ENCODE results near the gene DCST2. TPM values are rescaled to one million over a fixed set of nuclear protein-coding genes. Genes with fewer than 3 reads are reported as not detected.

The DCST2 gene
- total RNA-seq, 1 experiment from 2014 or later: 0.31 TPM

DNA sequence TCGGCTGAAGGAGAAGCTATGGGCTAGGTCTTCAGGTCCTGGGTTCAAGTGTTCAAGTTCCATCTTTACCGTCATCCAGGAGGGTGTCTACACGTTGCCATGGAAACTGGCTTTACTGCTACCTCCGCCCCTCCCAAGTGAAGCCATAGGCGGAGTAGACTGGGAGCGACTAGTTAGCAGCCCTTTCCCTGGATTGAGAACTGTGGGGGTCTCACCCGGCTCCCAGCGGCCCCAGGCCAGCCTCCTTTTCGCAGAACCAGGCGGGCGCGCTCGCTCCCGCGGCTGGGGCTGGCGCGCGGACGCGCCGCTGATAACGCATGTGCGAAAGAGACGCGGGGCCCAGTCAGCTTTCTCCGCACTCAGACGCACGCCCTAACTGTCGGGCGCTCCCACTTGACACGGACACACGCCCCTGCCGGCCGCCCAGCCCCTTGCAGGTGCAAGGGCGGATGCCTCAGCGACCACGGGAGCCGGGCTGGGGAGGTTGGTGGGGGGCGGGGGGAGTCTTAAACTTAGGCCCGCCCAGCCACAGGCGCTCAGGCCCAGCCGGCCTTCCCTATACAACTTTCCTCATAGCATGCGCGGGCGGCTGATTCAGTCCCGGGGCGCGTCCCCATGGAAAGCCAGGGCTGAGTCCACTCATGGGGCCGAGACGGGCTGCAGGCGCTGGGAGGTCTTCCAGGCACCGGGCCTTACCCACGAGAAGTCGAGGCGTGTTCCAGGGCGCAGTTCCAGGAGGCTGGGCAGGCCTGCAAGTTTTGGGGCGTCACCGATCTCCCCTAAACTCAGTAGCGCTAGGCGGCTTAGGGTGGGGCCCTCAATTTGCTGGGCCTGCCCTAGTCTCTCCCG lies 37.4 kb upstream of the DCST2 start:
- DNase-seq (ENCODE audit: low spot score): peak; percentile 75
- in situ Hi-C loops (cut with HindIII; ENCODE audit: low sequenced_read_pairs): no loop called here

DNA sequence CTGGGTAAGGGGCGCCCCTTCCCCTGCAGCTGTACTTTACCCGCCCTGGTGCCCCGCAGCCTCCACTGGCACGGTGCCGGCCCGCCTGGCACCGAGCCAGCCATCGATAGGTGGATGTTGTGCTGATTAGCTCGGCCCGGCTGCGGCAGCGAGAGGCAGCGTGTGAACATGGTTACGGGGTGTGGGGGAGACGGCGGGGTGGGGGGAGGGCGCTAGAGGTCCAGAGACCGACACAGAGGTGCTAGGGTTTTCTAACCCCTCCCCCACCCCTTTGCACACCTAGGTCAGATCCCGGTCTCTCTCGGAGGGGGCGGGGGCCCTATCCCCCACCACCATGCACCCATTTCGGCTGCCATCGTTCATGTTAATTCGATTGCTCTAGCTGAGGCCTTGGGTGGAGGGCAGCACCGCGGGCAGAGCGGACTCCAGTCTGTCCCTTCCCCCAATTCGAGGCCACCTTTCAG lies 36.6 kb upstream of the DCST2 start:
- DNase-seq (ENCODE audit: low spot score): no peak

DNA sequence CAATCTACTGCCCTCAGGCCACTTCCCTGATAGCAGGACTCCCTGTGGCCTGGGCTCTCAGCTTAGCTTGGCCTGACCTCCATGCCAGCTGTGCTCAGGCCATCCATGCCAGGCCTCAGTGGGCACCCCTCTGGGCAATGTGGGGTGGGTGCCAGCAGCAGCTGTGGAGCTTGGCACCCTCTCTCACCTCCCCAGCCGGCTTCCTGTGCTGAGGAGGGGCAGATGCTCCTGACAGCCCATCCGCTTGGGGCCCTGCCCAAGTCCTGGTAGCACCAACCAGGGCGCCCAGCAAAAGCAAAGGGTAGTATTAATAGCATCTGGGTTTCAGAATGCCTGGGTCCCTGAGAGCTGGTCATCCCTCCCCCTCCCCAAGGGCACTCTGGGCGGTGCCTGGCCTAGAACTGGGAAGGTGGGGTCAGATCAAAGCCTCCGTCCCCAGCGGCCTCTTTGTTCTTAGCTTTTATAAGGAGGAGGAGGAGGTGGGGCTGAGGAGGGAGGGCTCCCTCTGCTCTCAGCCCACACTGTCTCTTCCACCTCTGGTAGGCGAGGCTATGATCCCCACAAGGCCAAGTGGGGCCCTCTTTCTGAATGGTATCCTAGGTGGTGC lies 36.1 kb upstream of the DCST2 start:
- in situ Hi-C loops (cut with HindIII; ENCODE audit: low sequenced_read_pairs): no loop called here
- no peak for DNase-seq (ENCODE audit: low spot score)

More for the DNA sequence above, 36.6 kb upstream of the DCST2 start:
- in situ Hi-C loops (cut with HindIII; ENCODE audit: low sequenced_read_pairs): no loop called here

DNA sequence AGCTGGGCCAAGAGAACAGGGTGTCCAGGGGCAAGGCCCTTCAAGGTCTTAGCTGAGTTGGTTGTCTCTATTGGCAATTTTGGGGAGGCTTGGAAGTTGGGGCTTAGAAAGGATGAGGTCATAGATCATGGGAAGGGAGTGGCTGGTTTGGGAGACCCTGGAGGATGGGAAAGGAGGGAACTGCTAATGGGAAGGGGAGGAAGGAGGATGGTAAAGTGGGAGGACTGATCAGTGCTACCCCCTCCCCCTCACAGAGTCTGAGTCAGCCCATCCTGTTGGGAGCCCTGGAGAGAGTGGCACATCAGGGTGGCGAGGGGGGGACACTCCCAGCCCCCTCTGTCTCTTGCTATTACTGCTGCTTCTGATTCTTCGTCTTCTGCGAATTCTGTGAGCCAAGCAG lies 35.0 kb upstream of the DCST2 start:
- in situ Hi-C loops (cut with HindIII; ENCODE audit: low sequenced_read_pairs): no loop called here
- no peak for DNase-seq (ENCODE audit: low spot score)

DNA sequence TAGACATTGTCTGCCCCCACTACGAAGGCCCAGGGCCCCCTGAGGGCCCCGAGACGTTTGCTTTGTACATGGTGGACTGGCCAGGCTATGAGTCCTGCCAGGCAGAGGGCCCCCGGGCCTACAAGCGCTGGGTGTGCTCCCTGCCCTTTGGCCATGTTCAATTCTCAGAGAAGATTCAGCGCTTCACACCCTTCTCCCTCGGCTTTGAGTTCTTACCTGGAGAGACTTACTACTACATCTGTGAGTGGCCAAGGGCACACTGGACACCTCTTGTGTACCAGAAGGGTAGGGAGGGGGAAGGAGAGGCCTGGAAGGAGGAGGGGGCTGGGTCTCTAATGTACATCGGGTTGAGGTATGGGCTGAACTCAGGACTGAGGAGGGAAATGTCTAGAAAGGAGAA lies 33.2 kb upstream of the DCST2 start:
- no peak for DNase-seq (ENCODE audit: low spot score)
- in situ Hi-C loops (cut with HindIII; ENCODE audit: low sequenced_read_pairs): no loop called here

DNA sequence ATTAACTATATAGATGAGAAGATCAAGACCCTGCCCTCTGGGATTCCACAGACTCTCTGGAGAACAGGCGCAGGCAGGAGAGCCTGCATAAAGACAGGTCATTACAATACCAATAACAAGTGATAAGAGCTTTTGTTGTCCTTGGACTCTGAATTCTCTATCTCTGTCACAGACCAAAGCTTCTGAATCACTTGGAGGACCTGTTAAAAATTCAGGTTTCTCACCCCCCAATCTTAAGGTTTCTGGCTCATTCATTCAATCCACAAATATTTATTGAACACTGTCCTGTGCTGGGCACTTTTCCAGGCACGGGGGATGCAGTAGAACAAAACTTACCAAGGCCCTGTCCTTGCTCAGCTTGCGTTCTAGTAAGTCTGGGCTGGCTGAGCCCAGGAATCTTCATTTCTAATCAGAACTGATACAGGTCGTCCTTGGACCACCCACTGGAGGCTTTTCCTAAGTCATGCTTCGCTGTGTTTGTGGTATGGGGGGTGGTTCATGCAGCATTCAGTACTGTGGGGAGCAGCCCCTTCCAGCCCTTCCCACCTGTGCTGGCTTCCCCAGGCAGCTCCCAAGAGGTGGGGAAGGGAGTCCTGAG lies 31.4 kb upstream of the DCST2 start:
- DNase-seq (ENCODE audit: low spot score): no peak
- in situ Hi-C loops (cut with HindIII; ENCODE audit: low sequenced_read_pairs): no loop called here

DNA sequence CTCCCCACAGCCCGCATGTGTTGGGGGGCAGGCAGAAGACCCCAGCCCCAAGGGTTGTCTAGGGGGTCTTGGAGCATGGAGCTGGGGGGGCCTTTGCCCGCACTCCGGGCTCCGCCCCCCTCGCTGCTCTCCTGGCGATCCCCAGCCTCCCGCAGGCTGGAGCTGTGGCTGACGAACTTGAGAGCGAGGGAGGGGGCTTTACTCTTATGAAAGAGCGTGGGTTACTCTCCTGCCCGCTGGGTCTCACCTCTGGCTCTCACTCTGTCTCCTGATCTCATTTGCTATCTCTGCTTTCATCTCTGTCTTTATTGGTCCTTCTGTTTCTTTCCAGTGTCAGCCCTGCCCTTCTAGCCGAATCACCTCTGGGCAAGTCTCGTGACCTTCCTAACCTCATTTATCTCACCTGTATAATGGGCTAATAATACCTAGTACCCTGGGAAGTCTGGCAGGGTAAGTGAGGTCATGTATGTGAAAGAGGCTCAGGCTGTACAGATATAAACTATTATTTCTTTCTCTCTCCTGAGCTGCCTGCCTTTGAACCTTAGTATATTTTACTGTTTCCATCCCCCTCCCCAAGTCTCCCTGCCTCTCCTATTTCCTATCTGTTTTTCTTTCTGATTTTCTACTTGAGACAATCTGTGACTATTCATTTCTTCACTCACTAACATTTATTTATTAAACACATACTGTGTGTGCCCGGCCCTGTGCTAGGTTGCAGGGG lies 30.7 kb upstream of the DCST2 start:
- in situ Hi-C loops (cut with HindIII; ENCODE audit: low sequenced_read_pairs): no loop called here
- DNase-seq (ENCODE audit: low spot score): no peak

DNA sequence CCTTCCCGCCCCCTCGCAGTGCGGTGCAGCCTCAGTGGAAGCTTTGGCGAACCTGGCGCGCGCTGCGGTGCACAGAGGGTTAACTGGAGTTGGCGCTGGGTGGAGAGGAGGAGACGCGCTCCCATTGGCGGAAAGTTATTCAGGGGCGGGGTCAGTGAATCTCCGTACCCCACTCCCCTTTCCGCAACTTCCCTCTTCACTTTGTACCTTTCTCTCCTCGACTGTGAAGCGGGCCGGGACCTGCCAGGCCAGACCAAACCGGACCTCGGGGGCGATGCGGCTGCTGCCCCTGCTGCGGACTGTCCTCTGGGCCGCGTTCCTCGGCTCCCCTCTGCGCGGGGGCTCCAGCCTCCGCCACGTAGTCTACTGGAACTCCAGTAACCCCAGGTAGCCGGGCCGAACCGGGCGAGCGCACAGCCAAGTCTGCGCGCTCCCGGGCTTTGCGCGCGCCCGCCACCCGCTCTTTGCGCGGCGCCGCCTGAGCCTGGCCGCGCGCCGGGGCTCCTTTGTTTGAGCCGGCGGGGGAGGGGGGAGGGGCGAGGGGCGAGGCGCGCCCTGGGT lies 30.0 kb upstream of the DCST2 start, which contains the start of gene EFNA4:
Gene EFNA4 (plus strand): TSS at position 191 of the 561 bp plus-strand sequence. CDS start 84 bp downstream, at position 275.
- DNase-seq (ENCODE audit: low spot score): peak; percentile 67
- in situ Hi-C loops (cut with HindIII; ENCODE audit: low sequenced_read_pairs): no loop called here

DNA sequence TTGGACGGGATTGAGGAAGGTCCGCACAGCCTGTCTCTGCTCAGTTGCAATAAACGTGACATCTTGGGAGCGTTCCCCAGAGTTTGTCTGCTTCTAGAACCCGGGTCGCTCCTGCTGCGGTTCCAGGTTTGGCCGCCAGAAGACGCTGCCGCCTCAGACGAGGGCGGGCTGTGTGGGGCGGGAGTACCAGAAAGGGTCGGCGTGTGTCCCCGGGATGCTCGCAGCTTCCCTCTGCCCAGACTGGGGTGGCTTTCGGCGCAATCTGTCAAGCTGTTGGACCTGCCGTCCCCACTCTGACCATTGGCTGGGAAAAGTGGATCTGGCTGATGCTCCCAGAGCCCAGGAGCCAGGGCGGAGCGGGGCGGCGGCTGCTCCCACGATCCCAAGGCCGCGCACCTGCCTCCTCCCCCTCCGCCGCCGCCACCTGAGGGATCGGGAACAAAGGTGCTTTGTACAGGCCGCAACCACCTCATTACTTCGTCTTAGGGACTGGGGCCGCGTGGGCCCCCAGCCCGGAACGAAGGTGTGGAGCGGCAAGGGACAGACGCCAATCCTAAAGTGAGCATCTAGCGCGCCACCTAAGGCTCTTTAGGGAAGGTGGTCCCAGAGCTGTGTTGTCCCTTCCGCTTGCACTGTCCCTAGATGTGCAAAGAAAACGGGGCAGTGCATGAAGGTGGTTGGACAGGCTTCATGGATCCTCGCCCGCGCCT lies 29.3 kb upstream of the DCST2 start:
- in situ Hi-C loops (cut with HindIII; ENCODE audit: low sequenced_read_pairs): no loop called here

DNA sequence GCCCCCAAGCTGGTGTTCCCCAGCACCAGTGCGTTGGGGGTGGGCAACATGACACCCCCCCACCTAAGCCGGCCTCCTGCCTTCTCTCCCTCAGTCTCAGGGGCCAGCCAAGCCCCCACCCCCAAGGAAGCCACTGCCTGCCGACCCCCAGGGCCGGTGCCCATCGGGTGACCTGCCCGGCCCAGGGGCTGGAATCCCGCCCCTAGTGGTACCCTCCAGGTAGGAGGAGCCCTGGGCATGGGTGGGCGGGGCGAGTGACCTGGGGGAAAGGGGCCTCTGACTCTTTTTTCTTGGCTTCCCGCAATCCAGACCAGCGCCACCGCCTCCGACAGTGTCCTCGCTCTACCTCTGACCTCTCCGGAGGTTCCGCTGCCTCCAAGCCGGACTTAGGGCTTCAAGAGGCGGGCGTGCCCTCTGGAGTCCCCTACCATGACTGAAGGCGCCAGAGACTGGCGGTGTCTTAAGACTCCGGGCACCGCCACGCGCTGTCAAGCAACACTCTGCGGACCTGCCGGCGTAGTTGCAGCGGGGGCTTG lies 28.6 kb upstream of the DCST2 start:
- no peak for DNase-seq (ENCODE audit: low spot score)
- in situ Hi-C loops (cut with HindIII; ENCODE audit: low sequenced_read_pairs): no loop called here

More for the DNA sequence above, 29.3 kb upstream of the DCST2 start:
- peak; percentile 59 for DNase-seq (ENCODE audit: low spot score)

DNA sequence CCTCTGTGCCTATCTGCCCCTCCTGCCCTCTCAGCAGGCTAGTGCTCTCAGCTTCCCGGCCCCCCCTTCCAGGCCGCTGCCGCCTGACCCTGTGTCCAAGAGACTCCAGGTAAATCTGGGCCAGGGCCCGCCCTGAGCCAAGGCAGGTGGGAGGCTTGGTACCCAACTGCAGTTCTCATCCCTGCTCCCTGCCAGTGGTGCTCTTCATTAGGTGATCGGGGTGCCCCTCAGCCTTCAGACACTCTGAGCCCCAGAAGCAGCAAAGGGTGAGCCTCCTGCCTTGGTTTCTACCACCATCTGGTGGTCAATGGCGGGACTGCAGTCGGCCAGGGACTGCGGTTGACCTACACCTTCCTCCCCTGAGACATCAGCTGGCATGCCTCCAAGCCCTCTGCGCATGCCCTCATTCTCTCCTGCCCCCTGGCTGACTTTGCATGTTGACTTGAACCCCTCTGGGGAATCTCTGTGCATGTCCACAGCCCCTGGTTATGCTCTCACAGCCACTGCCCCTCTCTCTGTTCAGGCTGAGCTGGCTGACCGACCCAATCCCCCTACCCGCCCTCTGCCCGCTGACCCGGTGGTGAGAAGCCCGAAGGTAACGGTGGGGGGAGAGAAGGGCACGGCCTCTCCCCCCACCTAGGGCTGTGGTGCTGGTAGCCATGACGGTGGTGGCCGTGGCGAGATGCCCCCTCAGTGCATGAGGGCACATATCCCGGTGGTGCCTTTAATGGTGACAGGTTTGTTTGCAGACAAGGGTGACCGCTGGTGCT lies 28.0 kb upstream of the DCST2 start:
- DNase-seq (ENCODE audit: low spot score): peak; percentile 83
- in situ Hi-C loops (cut with HindIII; ENCODE audit: low sequenced_read_pairs): no loop called here

DNA sequence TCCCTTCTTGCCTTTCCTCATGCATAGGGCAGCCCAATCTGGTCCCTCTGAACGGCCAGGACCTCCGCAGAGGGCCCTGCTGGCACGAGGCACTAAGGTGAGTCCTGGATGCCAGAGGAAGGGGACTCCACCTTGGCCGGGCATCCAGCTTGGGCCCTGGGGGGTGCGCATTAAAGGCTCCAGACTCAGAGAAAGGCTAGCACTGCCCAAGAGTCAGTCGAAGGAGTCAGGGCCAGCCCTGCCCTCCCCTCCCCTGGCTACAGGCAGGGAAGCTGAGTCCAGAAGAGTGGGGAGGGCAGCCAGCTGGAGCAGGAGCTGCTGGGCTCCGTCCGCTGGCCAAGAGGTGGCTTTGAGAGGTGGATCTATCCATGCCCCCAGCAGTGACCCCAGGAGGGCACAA lies 27.2 kb upstream of the DCST2 start:
- DNase-seq (ENCODE audit: low spot score): no peak
- in situ Hi-C loops (cut with HindIII; ENCODE audit: low sequenced_read_pairs): no loop called here

DNA sequence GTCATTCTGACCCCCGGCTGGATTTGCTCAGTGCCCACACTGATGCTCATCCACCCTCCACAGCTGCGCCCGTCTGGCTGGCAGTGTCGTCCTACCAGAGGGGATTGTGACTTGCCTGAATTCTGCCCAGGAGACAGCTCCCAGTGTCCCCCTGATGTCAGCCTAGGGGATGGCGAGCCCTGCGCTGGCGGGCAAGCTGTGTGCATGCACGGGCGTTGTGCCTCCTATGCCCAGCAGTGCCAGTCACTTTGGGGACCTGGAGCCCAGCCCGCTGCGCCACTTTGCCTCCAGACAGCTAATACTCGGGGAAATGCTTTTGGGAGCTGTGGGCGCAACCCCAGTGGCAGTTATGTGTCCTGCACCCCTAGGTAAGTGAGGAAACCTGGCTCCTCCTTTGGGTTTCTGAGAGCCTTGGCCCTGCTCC lies 24.2 kb upstream of the DCST2 start:
- in situ Hi-C loops (cut with HindIII; ENCODE audit: low sequenced_read_pairs): no loop called here
- no peak for DNase-seq (ENCODE audit: low spot score)

DNA sequence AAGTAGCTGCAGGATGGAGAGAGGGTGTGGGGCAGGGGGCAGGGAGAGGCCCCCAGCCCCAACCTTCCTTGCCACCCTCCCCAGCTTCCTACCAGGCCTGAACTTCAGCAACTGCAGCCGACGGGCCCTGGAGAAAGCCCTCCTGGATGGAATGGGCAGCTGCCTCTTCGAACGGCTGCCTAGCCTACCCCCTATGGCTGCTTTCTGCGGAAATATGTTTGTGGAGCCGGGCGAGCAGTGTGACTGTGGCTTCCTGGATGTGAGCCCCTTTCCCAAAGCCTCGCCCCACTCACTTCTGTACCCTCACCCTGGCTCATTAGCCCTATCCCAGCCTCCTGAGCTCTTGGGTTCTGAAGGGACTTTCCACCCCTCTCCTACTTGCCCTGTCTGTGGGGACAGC lies 23.5 kb upstream of the DCST2 start:
- DNase-seq (ENCODE audit: low spot score): no peak
- in situ Hi-C loops (cut with HindIII; ENCODE audit: low sequenced_read_pairs): no loop called here

DNA sequence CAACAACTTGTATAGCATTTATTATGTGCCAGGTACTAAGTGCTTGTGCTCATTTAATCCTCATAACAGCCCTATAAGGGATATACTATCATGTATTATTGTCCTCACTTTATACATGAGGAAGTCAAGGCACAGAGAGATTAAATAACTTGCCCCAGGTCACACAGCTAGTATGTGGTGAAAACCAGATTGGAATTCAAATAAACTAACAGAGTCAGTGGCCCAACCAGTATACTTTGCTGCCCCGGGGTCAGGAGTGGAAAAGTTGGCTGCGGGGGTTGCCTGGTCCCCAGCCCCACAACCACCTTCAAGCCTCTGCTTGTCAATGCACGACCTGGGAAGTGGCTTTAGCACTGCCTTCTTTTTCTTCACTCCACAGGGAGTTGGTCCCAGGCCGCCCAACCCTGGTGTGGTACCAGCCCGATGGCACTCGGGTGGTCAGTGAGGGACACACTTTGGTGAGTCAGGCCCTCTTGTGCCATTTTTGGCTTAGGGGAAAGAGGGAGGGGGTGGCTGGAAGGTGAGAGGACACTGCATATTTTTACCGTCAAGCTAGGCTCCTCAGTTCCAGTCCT lies 20.0 kb upstream of the DCST2 start:
- DNase-seq (ENCODE audit: low spot score): no peak
- in situ Hi-C loops (cut with HindIII; ENCODE audit: low sequenced_read_pairs): no loop called here

DNA sequence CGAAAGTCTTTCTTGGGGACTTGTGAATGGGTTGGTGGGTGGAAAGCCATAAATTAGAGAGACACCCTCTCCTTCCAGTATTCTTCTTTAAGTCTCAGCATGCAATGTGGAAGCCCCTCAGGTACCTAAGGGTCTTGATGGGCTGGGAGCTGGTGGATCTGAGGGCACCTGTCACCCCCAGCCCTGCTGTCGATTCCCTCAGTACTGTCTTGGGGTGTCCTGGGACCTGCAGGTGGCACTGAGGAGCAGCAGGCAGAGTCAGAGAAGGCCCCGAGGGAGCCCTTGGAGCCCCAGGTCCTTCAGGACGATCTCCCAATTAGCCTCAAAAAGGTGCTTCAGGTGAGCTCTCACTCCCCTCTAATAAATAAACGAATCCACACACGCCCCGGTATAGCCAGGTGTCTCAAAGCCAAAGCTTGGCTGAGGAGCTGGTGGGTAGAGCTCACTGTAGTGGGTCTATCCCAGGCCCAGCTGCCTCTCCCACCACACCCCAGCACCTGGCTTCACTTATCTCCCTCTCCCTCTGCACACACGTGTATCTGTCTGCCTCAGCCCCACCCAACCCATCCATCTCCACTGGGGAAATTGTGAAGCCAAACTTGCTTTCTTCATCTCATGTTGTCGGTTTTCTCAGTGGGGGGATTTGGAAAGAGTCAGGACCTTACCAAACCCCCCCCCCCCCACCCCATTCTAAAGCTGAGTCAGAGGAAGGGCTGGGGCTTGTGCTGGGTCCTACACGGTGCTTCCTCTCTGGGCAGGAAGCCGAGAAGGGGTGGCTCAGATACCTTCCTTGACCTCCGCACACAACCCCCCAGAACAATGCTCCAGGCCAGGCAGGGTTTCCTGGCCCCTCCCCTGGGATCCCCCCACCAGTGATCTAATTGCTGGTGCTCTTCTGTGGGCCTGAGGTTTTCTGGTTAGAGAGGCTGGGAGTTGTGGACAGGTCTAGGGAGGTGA lies 19.1 kb upstream of the DCST2 start:
- DNase-seq (ENCODE audit: low spot score): no peak
- in situ Hi-C loops (cut with HindIII; ENCODE audit: low sequenced_read_pairs): no loop called here

All from G401 (cell line).